Coronary artery (tissue), 2 donors: ENCODE data around the gene LEP.
"Not testable (repeated sequence)": the region's sequence is repeated elsewhere in the genome, so short reads cannot be mapped to it uniquely, and the experiment has no call there.

ENCODE experiments used
- DNase-seq: peaks from one replicate; pipeline ENCODE4 v3.0.0-alpha.2; 2017; ENCODE audit warnings: low spot score
- H3K27ac ChIP-seq, 2 donors: fragments of 200-600 bp; sonication (generic); one replicate each; pipeline ENCODE4 v1.5.1; 2016 to 2019
- H3K4me3 ChIP-seq: fragments of 200-600 bp; sonication (generic); 2 replicates; pipeline ENCODE4 v1.5.1; 2016; ENCODE audit warnings: mild to moderate bottlenecking, moderate library complexity
- TF ChIP-seq, protein P1 (sequence below): fragments of 200-600 bp; sonication (generic); IDR thresholded peaks from one replicate; pipeline ENCODE4 v1.5.1; 2019; ENCODE audit warnings: antibody characterized with exemption

Gene LEP

GRCh38 chr7:128271942-128272481 is 30.9 kb downstream of the LEP start:
- Histone ChIP-seq H3K27ac (no peak overlapping the region), H3K4me3 (peak overlapping the region; percentile 71)
- peak; percentile 45 for DNase-seq
- TF ChIP-seq, protein P1, sequence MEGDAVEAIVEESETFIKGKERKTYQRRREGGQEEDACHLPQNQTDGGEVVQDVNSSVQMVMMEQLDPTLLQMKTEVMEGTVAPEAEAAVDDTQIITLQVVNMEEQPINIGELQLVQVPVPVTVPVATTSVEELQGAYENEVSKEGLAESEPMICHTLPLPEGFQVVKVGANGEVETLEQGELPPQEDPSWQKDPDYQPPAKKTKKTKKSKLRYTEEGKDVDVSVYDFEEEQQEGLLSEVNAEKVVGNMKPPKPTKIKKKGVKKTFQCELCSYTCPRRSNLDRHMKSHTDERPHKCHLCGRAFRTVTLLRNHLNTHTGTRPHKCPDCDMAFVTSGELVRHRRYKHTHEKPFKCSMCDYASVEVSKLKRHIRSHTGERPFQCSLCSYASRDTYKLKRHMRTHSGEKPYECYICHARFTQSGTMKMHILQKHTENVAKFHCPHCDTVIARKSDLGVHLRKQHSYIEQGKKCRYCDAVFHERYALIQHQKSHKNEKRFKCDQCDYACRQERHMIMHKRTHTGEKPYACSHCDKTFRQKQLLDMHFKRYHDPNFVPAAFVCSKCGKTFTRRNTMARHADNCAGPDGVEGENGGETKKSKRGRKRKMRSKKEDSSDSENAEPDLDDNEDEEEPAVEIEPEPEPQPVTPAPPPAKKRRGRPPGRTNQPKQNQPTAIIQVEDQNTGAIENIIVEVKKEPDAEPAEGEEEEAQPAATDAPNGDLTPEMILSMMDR, result no peak

- TF ChIP-seq, protein P1, result no peak
- no peak overlapping the region for H3K4me3 ChIP-seq
- no peak overlapping the region for H3K27ac ChIP-seq
- peak; percentile 60 for DNase-seq
Measured at GRCh38 chr7:128274246-128274883, 33.3 kb downstream of the LEP start.

GRCh38 chr7:128274884-128275603 is 34.0 kb downstream of the LEP start:
- no peak overlapping the region for H3K4me3 ChIP-seq
- H3K27ac ChIP-seq, result no peak overlapping the region
- TF ChIP-seq, protein P1, result no peak
- no peak for DNase-seq

DNA sequence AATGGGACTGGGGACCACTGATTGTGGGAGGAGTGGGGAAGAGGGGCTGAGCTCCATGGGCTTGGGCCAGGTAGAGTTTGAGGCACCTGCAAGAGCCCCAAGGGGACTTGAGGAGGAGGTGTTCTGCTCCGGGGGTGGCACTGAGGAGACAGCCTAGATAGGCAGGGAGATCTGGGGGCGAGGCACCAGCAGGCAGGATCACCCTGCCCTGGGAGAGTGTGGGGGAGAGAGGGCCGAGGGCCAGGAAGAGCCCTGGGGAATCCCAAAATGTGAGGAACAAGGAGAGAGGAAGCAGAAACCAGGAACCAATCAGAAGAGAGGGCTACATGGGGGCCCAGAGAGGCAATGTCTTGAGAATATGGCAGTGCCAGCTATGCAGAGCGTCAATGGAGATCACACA is 34.6 kb downstream of the LEP start:
- Histone ChIP-seq H3K4me3 (no peak overlapping the region), H3K27ac (no peak overlapping the region)
- DNase-seq, result no peak
- TF ChIP-seq, protein P1, result no peak

GRCh38 chr7:128278366-128278765 is 37.3 kb downstream of the LEP start:
- no peak for DNase-seq
- TF ChIP-seq, protein P1, result no peak
- H3K4me3 ChIP-seq, result no peak overlapping the region
- no peak overlapping the region for H3K27ac ChIP-seq

DNA sequence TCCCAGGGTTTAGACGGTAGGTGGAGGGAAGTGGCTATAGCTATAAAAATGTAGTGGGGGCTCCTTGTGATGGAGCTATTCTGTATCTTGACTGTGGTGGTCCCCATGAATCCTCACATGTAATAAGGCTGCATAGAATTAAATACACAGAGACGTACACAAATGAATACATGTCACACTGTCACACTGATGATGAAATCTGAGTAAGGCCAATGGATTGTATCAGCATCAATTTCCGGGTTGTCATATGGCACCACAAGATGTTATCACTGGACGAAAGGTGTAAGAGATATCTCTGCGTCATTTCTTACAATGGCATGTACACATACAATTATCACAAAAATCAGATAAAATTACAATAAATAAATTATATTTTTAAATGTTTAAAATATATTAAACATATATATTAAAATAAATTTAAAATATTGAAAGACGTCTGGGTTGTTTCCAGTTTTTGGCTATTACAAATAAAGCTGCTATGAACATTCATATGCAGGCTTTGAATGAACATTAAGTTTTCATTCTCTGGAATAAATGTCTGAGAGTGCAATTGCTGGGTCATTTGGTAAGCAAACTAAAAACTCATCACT is 38.1 kb downstream of the LEP start:
- no peak overlapping the region for H3K27ac ChIP-seq
- TF ChIP-seq, protein P1, result no peak
- DNase-seq, result no peak
- no peak overlapping the region for H3K4me3 ChIP-seq

GRCh38 chr7:128280451-128280850 is 39.4 kb downstream of the LEP start:
- DNase-seq, H3K27ac ChIP-seq, H3K4me3 ChIP-seq: not testable (repeated sequence)
